Measurements from ENCODE around the gene CCDC47.

Gene CCDC47

GRCh38 chr17:63718988-63719387, 54.4 kb downstream of the CCDC47 start:
- no peak for DNase-seq

- no peak for DNase-seq
These were observed 57.0 kb downstream of the CCDC47 start for GRCh38 chr17:63716426-63716825.

GRCh38 chr17:63714550-63715277, 58.7 kb downstream of the CCDC47 start:
- DNase-seq, result no peak

GRCh38 chr17:63709110-63709509, 64.3 kb downstream of the CCDC47 start:
- DNase-seq, result no peak

GRCh38 chr17:63707151-63707550, 66.2 kb downstream of the CCDC47 start:
- no peak for DNase-seq

GRCh38 chr17:63706336-63707082, 66.9 kb downstream of the CCDC47 start:
- DNase-seq, result no peak

- DNase-seq, result no peak
These were observed 67.7 kb downstream of the CCDC47 start for GRCh38 chr17:63705657-63706056.

- DNase-seq, result no peak
These were observed 68.6 kb downstream of the CCDC47 start for GRCh38 chr17:63704836-63705235.

GRCh38 chr17:63704259-63704576, 69.2 kb downstream of the CCDC47 start:
- no peak for DNase-seq

GRCh38 chr17:63703556-63704258, 69.7 kb downstream of the CCDC47 start:
- no peak for DNase-seq

GRCh38 chr17:63703029-63703428, 70.4 kb downstream of the CCDC47 start:
- no peak for DNase-seq

GRCh38 chr17:63702721-63703015, 70.7 kb downstream of the CCDC47 start:
- DNase-seq, result no peak

GRCh38 chr17:63701868-63702720, 71.3 kb downstream of the CCDC47 start:
- no peak for DNase-seq

- DNase-seq, result no peak
These were observed 72.0 kb downstream of the CCDC47 start for GRCh38 chr17:63701456-63701820.

GRCh38 chr17:63700528-63701455, 72.6 kb downstream of the CCDC47 start:
- no peak for DNase-seq

- DNase-seq, result peak; percentile 64
These were observed 73.5 kb downstream of the CCDC47 start, which contains the start of gene LIMD2 for GRCh38 chr17:63699638-63700527. Gene LIMD2, minus strand, starts transcription at chr17:63700125. Its CDS starts 827 bp downstream, at chr17:63699298.

- no peak for DNase-seq
These were observed 74.3 kb downstream of the CCDC47 start for GRCh38 chr17:63698886-63699637.

- no peak for DNase-seq
These were observed 75.0 kb downstream of the CCDC47 start for GRCh38 chr17:63698381-63698885.

- DNase-seq, result no peak
These were observed 75.8 kb downstream of the CCDC47 start for GRCh38 chr17:63697341-63698286.
